Stimulated activated CD8-positive, alpha-beta memory T cell treated with anti-CD3 and anti-CD28 coated beads, Interleukin-12 subunit alpha, Interleukin-12 subunit beta, amount 100 ng/mL, for 4 hours (primary cell): Measurements from ENCODE around the gene CAPN12.

Source experiments
- DNase-seq: peaks from one replicate; pipeline ENCODE4 v3.0.0-alpha.2; 2020; ENCODE audit warnings: low read depth

Gene CAPN12

GRCh38 chr19:38709119-38709518 is 35.2 kb downstream of the CAPN12 start:
- DNase-seq: no peak

- no peak for DNase-seq
These were observed 35.8 kb downstream of the CAPN12 start for GRCh38 chr19:38708413-38709024.

- DNase-seq: no peak
These were observed 36.7 kb downstream of the CAPN12 start for GRCh38 chr19:38707512-38708114.

- DNase-seq: no peak
These were observed 37.3 kb downstream of the CAPN12 start for GRCh38 chr19:38706792-38707511.

- no peak for DNase-seq
These were observed 38.9 kb downstream of the CAPN12 start for GRCh38 chr19:38705197-38706019.

- no peak for DNase-seq
These were observed 39.7 kb downstream of the CAPN12 start for GRCh38 chr19:38704488-38705026.

- no peak for DNase-seq
These were observed 40.8 kb downstream of the CAPN12 start for GRCh38 chr19:38703509-38703908.

GRCh38 chr19:38702278-38702677 is 42.0 kb downstream of the CAPN12 start:
- no peak for DNase-seq

GRCh38 chr19:38701455-38702063 is 42.7 kb downstream of the CAPN12 start:
- no peak for DNase-seq

GRCh38 chr19:38700902-38701454 is 43.3 kb downstream of the CAPN12 start:
- DNase-seq: no peak

GRCh38 chr19:38700350-38700901 is 43.8 kb downstream of the CAPN12 start:
- no peak for DNase-seq

- DNase-seq: no peak
These were observed 44.5 kb downstream of the CAPN12 start for GRCh38 chr19:38699647-38700349.

- DNase-seq: no peak
These were observed 45.3 kb downstream of the CAPN12 start for GRCh38 chr19:38699027-38699346.

- no peak for DNase-seq
These were observed 45.8 kb downstream of the CAPN12 start for GRCh38 chr19:38698225-38699026.

GRCh38 chr19:38697641-38698071 is 46.6 kb downstream of the CAPN12 start:
- no peak for DNase-seq

GRCh38 chr19:38697197-38697596 is 47.1 kb downstream of the CAPN12 start:
- no peak for DNase-seq

GRCh38 chr19:38696729-38697055 is 47.6 kb downstream of the CAPN12 start:
- no peak for DNase-seq

GRCh38 chr19:38695832-38696728 is 48.2 kb downstream of the CAPN12 start:
- DNase-seq: no peak

GRCh38 chr19:38695317-38695683 is 49.0 kb downstream of the CAPN12 start:
- DNase-seq: no peak
